ENCODE results near the gene SCN7A.
"Not testable (repeated sequence)": the region's sequence is repeated elsewhere in the genome, so short reads cannot be mapped to it uniquely, and the experiment has no call there.

SCN7A gene

DNA sequence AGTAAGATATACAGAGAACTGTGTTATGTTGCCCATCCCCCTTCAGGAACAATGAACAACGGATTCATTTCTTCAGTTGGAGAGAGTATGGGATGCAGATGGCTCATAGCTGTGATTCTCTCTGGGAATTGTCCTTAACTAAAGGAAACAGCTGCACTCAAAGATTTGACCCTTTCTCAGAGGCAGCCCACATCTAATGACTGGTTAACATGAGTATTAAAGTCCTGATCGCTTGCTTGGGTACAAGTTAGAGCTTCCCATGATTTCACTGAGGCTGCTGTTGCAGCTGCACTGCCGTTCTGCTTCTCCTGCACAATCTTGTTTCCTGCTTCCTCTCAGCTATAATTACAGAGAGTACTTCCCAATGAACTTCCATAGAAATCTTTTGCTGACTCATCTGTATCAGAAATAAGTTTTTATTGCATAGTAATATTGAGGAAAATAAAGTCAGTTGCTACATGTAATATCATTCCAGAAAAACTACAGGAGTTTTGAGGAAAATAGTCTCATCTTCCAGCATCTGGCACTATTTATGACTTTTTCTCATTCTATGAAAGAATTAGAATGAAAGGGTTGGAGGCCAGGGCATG lies 105.5 kb downstream of the SCN7A start:
- DNase-seq, result no peak

DNA sequence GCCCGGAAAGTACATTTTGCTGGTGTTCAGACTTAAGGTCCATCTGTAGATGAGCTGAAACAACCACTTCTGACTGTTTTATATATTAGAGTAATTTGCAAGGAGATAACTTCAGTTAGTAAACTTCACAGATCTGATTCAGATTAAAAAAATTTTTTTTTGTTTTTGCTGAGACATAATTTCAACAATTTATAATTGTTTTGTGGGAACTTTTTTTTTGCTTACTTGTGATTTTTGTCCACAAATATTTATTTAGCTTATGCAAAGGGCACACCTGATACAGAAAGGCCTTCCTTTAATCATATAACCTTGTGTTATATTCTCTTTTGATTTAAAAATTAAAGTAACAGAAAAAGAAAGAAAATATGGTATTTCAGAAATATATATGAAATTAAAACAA lies 108.7 kb downstream of the SCN7A start:
- no peak for DNase-seq

DNA sequence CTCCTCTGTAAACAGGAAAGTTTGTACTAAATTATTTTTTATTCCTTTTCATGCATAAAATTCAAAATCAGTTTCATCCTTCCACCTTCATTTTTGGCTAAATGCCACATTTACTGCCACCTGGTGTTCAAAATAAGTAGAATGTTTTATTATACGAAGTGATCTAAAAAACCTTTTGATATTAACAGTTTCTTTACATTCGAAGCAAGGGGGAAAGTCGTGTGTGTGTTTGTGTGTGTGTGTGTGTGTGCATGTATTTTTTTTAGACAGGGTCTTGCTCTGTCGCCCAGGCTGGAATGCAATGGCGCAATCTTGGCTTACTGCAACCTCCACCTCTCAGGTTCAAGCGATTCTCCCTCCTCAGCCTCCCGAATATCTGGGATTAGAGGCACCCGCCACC lies 109.3 kb downstream of the SCN7A start:
- no peak for DNase-seq

DNA sequence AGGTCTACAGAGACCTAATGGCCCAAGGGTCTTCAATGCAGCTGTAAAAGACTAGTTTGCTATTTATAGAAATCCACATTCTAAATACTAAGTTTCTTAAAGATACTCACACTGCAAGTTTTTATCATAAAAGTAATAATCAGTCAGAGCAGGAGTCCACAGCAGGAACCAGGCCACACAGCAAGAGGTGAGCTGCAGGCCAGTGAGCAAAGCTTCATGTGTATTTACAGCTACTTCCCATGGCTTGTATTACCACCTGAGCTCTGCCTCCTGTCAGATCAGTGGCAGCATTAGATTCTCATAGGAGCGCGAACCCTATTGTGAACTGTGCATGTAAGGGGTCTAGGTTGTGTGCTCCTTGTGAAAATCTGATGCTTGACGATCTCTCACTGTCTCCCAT lies 111.6 kb downstream of the SCN7A start:
- no peak for DNase-seq

DNA sequence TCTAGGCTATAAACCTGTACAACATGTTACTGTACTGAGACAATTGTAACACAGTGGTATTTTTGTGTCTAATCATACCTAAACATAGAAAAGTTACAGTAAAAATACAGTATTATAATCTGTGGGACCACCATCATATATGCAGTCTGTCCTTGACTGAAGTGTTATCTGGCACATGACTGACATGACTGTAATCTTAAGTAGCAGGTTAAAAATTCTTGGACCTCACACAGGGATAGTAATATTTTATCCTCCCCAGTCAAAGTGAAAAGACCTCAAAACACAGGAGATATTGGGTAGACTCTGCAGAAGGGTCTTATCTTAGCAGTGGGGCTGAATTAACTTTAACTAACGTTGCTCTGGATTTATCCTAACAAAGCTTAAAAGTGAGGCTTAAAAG lies 113.4 kb downstream of the SCN7A start:
- no peak for DNase-seq

DNA sequence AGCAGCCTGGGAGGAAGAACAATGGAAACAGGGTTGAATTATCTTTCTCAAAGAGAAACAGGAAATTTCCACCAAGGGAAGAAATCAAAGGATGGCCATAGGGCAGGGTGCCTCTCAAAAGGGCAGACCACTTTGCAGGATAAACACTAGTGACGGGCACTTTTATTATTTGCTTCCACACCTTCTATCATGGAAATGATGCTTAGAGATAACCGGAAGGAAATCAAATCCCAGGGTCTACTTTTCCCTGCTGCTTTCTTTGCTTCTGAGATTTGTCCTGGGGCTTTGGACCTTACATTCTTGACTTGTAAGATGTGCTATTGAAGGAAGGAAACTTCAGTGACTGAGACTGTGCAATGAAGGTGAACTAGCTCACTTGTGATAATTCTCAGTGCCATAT lies 117.2 kb downstream of the SCN7A start:
- no peak for DNase-seq

DNA sequence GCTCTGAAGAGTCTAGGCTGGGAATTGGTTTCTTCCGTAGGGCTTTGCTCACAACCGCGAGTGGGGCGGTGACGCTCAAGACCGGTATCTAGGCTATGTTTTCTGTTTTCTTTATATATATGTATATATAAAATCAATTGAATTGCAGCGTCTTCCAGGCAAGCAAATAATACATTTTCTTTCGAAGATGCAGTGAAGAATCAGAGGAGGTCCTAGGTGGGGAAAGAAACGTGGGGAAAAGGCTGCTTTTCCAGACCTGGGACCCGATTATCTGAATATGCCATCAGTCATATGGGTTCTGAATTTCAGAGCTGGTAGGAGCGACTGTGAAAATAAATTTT lies 117.6 kb downstream of the SCN7A start:
- DNase-seq, result no peak

DNA sequence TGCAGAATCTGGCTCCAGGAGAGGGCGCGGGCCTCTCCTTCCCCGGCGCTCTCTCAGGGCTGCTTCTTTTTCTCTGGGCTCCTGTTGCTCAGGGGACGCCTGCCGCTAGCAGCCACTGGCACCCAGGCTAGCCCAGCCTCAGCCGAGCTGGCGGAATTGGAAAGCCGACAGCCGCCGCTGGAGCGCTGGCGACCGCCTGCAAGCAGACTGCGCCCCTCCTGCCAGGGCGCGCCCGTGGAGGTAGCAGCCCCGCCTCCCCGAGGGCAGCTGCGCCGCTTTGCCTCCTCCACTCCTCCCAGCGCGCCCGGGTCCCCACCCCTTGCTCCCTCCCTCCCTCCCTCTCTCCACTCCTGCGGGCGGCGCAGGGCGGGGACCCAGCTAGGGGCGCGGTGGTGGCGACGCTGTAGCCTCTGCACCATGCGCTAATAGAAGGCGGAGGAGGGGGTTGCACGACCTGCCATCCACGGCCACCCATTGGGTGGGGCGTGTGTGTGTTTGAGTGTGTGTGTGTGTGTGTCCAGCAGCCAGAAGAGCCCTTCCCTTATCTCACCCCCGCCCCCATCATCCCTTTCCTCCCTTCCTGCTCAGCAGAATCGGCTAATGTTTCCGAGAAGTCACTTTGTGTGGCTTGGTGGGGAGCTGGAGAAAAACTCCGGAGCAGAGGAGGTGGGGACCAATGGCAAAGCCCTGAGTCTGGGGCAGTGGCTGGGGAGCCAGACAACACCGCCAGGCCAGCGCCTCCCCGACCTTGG lies 118.1 kb downstream of the SCN7A start, which contains the start of gene SCN9A:
Gene SCN9A, minus strand, starts transcription at position 209 of the 752 bp plus-strand sequence. CDS start 64,188 bp downstream, outside the sequence.
- peak; percentile 6 for DNase-seq

DNA sequence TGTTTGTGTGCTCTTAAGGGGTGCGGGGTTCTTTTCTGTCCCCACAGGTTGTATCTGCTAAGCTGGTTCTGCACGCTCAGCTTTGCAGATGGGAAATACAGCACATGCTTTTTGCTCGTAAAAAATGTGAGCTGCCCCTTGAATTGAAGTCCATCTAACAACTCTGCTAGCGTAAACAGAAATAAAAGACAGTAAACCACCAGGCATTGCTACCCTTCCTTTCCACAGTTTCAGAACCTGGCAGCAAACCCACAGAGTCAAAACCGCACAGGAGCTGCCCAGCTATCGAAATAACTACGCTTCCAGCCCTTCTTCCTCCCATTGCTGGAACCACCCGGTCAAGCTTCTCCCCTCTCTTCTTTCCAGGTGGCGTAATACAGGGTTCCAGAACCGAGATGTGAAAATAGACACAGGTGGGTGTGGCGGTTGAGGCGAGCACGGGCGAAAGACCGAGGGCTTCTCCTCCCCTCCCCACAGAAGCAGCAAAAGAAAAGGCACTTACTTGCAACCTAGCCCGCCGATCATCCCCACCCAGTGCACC lies 118.8 kb downstream of the SCN7A start:
- DNase-seq, result no peak

DNA sequence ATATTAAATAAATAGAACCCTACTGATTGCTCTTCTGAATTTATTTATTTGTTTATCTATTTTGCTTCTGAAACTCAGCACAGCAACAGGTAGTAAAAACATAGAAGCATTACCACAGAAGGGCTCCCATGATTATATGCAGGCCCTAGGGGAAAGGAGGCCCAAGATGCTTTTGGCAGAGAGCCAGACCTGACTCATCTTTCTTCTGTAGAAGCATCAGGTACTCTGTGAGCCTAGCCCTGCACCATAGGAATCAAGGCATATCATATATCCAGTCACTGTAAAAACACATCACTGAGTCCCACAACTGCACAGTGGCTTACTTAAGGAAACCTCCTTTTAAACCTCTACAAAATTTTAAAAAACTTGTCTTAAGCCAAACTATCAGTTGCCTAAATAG lies 120.1 kb downstream of the SCN7A start:
- peak; percentile 8 for DNase-seq

DNA sequence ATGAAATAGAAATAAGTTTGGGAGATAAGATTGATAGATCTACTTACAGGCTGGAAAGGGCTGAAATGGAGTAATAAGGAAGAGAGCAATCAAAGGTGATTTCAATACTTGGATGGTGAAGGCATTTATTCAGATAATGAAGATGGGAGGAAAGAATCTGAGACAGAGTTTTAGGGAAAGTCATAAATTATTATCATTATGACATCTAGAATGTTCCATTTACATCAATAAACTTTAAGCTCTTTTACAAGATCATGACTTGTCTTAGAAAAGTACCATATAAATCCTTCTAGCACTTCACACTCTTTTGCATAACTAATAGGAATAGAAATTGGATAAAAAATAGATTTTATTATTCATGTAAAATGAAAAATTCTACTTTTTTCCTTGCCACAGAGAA lies 120.5 kb downstream of the SCN7A start:
- no peak for DNase-seq

DNA sequence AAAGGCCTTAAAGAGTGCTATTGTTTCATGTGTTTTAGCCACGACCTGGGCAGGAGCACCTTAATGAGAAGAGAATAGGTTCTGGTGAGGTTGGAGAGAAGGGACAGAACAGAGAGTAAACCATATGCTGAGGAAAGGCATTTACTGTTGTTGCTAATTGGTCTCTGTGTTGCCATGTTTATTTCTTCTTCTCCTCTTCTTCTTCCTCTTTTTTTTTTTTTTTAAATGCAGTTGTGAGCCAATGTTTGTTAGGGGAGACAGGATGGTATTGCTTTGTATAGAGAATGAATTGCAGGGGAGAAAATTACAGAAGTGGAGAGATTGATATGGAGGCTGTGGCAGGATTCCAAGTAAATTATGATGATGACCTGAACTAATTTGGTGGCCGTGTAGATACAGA lies 120.9 kb downstream of the SCN7A start:
- no peak for DNase-seq

DNA sequence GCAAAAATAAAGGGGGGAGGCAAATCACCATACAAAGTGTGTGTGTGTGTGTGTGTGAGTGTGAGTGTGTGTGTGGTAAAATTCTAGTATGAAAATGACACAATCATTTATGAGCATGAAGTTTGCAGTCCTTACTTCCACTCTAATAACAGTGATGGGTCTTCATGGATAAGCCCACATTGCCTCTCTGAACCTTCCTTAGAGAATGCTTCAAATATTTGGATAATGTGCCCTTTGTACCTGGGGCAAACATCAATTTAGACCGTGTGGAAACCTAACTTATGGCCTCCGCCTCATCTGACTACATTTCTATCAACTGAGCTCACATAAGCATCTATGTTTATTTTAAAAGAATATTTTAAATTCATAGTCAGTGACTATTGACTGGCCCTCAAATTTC lies 122.0 kb downstream of the SCN7A start:
- no peak for DNase-seq

DNA sequence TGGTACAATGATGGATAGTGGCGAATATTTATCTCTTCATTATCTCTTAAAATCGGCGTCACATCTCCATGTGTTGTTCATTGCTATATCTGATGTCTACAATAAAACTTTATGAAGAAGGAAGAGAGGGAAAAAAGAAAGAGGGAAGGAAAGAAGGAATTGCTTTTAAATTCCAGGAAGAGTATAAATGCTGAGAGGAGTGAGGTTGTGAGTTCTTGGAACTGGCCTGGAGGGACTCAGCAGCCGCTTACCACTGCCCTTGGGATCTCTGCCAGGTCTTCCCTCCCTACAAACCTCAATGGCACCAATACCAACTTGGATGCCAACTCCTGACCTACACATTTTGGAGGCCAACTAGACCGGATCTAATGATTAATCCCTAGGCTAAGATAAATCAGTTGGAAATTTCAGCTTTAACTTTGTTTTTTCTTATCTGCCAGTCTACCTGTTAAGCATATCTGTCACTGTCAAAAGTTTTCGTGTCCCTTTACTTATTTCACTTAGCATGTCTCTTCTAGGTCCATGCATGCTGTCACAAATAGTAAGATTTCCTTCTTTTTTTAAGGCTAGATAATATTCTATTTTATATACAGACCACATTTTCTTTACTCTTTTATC lies 128.1 kb downstream of the SCN7A start:
- DNase-seq, result no peak

DNA sequence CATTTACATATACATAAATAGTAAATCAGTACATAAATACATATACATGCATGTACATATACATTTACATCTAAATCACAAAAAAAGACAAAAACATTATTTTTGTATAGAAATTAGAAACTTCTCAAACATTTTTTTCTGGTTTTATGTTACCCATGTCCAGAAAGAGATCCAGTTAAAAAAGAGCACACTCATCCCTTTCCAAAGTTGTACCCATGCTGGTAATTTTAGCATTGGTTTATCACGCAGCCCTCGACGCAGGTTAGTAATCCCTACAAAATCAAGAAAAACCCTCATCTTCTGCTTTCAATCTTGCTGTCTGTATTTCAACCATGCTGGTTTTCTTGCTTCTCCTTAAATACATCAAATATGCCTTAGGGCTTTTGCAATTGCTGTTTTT lies 128.8 kb downstream of the SCN7A start:
- no peak for DNase-seq

DNA sequence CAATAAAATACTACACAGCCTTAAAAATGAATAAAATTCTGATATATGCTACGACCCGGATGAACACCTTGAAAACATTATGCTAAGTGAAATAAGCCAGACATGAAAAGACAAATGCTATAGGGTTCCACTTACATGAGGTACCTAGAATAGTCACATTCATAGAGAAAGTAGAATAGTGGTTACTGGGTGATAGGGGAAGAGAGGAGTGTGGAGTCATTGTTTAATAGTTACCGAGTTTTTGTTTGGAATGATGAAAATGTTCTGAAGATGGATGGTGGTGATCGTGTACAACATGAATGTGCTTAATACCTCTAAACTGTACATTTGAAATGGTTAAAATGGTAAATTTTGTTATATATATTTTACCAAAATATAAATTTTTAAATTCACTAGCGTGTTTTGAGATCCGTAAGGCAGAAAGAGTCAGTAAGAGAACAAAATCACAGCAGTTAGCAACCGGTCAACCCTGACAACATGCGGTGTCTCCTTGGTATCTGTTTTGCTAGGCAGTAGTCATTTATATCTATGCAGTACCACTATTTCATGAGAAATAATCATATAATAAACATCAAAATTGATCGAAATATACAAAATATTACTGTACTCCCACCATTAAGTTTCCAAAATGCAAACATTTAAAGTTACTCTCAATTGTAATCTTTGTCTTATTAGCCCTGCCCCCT lies 129.4 kb downstream of the SCN7A start:
- DNase-seq, result no peak

DNA sequence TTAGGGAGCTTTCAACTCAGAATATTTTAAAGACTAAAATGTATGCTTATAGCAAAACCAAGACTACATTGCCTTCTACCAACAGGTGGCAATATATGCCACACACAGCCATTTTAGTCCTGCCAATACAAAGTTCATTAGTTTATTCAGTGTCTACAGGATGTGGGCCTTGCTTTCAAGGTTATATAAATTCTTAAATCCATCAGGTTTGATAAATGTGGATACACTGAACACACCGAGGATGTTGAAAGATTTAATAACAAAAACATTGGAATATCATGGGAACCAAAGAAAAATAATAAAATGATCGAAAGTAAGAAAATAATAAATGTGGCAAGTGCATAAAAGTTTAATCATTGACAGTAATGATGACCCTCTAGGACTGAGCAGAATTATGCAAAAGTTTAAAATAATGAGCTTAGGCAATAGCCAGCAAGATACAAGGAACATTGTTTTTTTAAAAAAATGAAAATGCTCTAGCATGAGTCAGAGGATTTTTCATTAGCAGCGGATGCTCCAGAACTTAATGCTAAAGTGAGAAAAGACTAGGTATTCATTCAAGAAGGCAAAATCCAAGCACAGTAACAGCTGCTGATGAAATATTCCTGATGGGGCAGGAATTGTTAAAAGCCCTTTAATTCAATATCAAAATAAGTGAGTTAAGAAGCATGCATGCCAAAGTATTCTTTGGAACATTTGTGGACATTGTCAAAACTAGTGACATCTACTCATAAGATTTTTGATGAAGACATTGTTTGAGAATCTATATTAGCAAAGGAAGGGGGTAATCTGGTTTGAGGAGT lies 132.5 kb downstream of the SCN7A start:
- DNase-seq, result no peak

DNA sequence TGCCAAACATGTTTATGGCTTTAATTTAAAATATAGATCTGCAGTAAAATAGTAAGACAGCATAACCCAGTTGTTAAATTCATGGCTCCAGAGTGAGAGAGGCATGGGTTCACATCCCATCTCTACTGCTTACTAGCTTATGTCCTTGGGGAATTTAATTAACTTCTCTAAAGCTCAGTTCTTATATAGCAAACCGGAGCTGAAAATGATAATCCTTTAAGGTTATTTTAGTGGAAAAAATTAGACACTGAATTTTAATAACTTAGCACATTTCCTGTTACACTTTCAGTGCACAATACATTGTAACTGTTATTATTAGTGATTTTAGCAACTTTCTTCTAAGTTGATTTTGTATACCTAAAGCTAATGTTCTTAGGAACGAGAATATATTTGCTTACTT lies 133.1 kb downstream of the SCN7A start:
- no peak for DNase-seq

DNA sequence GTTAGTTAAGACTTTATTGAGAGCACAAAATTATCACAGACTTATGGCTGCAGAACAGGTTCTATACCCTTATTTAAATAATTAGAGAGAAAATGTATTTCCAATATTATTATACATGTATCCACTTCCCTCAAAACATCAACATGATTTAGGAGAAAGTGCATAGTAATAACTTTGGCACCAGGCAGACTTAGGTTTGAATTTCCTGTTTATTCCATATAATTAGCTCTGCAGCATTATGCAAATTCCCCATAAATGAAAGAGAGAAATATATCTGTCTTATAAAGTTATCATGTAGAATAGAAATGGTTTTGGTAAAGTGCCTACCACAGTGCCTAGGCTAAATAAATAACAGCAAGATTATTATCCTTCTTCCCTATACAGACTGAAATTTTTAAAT lies 133.6 kb downstream of the SCN7A start:
- no peak for DNase-seq

DNA sequence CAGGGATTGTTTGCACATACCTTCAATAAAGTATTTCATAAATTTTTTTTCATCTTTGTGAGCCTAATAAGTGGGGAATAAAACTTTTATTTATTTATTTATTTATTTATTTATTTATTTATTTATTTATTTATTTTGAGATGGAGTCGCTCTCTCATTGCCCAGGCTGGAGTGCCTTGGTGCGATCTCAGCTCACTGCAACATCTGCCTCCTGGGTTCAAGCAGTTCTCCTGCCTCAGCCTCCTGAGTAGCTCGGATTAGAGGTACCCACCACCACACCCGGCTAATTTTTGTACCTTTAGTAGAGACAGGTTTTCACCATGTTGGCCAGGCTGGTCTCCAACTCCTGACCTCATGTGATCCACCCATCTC lies 136.1 kb downstream of the SCN7A start:
- not testable (repeated sequence) for DNase-seq

DNA sequence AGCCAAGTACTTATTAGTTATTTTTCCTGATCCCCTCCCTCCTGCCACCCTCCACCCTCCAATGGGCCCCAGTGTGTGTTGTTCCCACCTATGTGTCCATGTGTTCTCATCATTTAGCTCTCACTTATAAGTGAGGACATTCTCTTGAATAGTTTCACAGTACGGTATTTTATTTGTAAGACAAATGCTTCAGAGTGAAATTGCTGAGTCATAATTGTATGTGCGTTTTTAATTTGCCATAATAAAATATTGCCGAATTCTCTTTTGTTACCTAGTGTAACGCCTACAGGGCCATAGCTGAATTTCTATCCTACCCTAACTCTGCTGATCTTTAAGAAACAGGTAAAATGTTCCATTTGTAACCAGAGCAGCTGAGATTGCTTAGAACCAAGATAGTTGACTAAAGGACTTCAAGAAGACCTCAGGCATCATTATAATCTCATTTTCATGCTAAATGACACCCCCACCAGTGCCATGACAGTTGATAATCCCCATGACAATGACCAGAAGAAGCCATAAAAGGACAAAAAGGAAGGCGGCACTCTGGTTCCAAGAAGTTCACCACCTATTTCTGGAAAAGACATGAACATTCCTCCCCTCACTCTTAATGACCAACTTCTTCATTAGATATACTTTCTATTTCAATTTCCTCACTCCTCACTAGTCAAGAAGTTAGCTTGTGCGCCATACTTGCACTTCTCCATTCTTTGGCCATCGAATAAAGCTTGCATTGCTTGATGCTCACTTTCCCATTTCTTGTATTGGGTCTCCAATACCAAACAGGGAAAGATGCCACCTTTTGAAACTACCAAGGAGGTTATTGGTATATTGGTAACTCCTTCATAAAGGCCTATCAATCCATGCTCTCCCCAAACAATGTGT lies 136.7 kb downstream of the SCN7A start:
- no peak for DNase-seq
